AG04449 (cell line): Measurements from ENCODE around the gene NLRP4.

ENCODE experiments used
- CTCF ChIA-PET: fragments of 350-600 bp; formaldehyde crosslinking; extraction: SDS; loops from one replicate; lab custom pipeline; 2021; ENCODE audit warnings: antibody characterized with exemption; lab: Yijun Ruan, JAX
- POLR2A ChIA-PET: fragments of 400-600, 350-600 bp; formaldehyde crosslinking; extraction: SDS; loops from one replicate; lab custom pipeline; 2020; ENCODE audit warnings: antibody characterized with exemption, inconsistent platforms; lab: Yijun Ruan, JAX
- DNase-seq: peaks from one replicate; pipeline ENCODE4 v3.0.0-alpha.2; 2010; ENCODE audit warnings: low read depth, low spot score
- H3K4me3 ChIP-seq: 2 replicates; pipeline ENCODE4 v1.5.1; 2011; ENCODE audit warnings: low read depth, mild to moderate bottlenecking, control low read depth, low read length
- TF ChIP-seq, protein P1 (sequence below): IDR thresholded peaks from one replicate; pipeline ENCODE4 v1.5.1; 2011; ENCODE audit warnings: mild to moderate bottlenecking, moderate library complexity, low read length, control low read depth, inconsistent platforms; ENCODE audit not compliant: insufficient read depth; ENCODE audit errors: missing control alignments

Gene NLRP4

DNA sequence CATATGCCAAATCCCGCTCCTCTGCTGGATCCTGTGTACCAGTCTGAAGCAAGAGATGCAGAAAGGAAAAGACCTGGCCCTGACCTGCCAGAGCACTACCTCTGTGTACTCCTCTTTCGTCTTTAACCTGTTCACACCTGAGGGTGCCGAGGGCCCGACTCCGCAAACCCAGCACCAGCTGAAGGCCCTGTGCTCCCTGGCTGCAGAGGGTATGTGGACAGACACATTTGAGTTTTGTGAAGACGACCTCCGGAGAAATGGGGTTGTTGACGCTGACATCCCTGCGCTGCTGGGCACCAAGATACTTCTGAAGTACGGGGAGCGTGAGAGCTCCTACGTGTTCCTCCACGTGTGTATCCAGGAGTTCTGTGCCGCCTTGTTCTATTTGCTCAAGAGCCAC, 22.1 kb downstream of the NLRP4 start:
- POLR2A ChIA-PET: no interaction called here
- CTCF ChIA-PET: no interaction called here
- DNase-seq: no peak
- TF ChIP-seq, protein P1, sequence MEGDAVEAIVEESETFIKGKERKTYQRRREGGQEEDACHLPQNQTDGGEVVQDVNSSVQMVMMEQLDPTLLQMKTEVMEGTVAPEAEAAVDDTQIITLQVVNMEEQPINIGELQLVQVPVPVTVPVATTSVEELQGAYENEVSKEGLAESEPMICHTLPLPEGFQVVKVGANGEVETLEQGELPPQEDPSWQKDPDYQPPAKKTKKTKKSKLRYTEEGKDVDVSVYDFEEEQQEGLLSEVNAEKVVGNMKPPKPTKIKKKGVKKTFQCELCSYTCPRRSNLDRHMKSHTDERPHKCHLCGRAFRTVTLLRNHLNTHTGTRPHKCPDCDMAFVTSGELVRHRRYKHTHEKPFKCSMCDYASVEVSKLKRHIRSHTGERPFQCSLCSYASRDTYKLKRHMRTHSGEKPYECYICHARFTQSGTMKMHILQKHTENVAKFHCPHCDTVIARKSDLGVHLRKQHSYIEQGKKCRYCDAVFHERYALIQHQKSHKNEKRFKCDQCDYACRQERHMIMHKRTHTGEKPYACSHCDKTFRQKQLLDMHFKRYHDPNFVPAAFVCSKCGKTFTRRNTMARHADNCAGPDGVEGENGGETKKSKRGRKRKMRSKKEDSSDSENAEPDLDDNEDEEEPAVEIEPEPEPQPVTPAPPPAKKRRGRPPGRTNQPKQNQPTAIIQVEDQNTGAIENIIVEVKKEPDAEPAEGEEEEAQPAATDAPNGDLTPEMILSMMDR: no peak
- H3K4me3 ChIP-seq: no peak overlapping the region

DNA sequence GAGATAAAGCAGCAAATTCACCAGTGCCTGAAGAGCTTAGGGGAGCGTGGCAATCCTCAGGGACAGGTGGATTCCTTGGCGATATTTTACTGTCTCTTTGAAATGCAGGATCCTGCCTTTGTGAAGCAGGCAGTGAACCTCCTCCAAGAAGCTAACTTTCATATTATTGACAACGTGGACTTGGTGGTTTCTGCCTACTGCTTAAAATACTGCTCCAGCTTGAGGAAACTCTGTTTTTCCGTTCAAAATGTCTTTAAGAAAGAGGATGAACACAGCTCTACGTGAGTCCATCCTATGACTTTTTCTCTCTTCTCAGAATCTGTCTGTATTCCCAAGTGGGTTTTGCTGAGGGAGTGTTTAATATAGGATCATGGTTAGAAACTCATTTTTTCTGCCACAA, 22.6 kb downstream of the NLRP4 start:
- ChIA-PET POLR2A (no interaction called here), CTCF (no interaction called here)
- H3K4me3 ChIP-seq: no peak overlapping the region
- TF ChIP-seq, protein P1: no peak
- DNase-seq: no peak

DNA sequence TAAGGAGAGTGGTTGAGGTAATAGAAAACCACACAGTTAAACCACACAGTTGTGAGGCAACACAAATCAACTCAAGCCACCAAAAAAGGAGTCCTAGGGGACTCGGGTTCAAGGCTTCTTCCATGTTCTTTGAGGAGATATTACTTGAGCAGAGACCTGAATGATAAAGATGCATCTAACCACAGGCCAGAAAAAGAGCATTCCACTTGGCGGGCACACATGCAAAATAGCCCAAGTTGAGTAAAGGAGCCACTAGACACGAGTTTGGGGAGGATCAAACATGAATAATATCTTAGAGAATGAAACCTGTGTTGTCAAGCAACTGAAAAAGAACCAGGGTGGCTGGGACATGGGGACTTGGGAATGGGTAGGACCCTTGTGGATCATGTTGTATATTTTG, 30.2 kb downstream of the NLRP4 start:
- POLR2A ChIA-PET: no interaction called here
- no peak overlapping the region for H3K4me3 ChIP-seq
- TF ChIP-seq, protein P1: no peak
- CTCF ChIA-PET: no interaction called here
- no peak for DNase-seq

DNA sequence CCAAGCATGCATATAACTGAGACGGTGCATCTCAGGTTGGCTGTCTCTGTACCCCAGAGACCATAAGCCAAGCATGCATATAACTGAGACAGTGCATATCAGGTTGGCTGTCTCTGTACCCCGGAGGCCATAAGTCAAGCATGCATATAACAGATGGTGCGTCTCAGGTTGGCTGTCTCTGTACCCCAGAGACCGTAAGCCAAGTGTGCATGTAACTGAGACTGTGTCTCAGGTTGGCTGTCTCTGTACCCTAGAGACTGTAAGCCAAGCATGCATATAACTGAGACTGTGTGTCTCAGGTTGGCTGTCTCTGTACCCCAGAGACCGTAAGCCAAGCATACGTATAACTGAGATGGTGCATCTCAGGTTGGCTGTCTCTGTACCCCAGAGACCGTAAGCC, 30.8 kb downstream of the NLRP4 start:
- H3K4me3 ChIP-seq: no peak overlapping the region
- ChIA-PET POLR2A (no interaction called here), CTCF (no interaction called here)
- TF ChIP-seq, protein P1: no peak
- no peak for DNase-seq

DNA sequence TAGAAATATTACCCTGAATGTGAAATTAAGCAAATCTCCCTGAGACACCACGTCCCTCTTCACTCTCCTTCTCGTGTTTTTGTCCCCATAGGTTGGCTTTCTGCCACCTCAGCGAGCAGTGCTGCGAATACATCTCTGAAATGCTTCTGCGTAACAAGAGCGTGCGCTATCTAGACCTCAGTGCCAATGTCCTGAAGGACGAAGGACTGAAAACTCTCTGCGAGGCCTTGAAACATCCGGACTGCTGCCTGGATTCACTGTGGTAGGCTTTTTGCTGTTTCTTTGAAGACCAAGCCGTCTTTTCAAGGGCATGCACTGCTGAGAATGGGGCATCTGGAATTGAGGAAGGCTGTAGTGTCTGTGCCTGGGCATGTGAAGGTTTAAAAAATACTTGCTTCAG, 34.4 kb downstream of the NLRP4 start:
- H3K4me3 ChIP-seq: no peak overlapping the region
- POLR2A ChIA-PET: no interaction called here
- CTCF ChIA-PET: no interaction called here
- DNase-seq: no peak
- TF ChIP-seq, protein P1: no peak

DNA sequence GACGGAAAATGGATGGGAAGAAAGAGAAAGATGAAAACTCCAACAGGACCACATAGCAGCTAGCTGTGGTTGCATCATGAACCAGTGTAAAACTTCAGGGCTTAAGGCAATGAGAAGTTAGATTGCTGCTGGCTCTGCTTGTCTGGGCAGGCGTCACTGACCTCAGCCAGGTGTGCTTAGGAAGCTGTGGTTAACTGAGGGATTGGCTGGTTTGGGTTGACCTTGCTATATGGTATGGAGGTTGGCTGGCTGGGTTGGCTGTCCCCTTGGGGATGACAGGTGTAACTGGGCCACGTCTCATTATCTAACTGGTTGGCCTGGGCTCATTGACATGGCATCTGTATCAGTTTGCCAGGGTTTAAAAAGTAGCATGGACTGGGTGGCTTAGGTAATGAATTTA, 40.9 kb downstream of the NLRP4 start:
- no peak for DNase-seq
- ChIA-PET POLR2A (no interaction called here), CTCF (no interaction called here)
- H3K4me3 ChIP-seq: no peak overlapping the region
- TF ChIP-seq, protein P1: no peak

DNA sequence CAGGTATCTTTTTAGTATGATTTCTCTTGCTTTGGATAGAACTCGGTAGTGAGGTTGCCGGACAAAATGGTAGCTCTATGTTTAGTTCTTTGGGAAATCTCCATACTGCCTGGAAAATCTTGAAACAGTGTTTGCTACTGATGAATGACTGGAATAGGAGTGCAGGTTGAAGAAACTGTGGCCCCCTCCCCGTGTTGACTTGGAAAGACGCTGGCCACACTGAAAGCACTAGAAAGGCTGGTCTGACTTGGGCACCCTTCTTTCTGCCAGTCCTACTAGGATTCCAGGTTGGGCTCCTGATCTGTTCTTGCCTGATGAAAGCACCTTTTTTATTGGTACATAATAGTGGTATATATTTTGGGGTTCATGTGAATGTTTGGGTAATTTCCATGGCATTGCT, 46.3 kb downstream of the NLRP4 start:
- no peak overlapping the region for H3K4me3 ChIP-seq
- ChIA-PET POLR2A (no interaction called here), CTCF (no interaction called here)
- DNase-seq: no peak
- TF ChIP-seq, protein P1: no peak
